HFFc6 (cell line): ENCODE results near the gene RBMS3. TPM values are rescaled to one million over a fixed set of nuclear protein-coding genes. Genes with fewer than 3 reads are reported as not detected.

ENCODE experiments used
- DNase-seq: peaks from one replicate; pipeline ENCODE4 v3.0.0-alpha.2; 2018
- H3K27ac Mint-ChIP-seq: 2 replicates; pipeline ENCODE4 v1.8.0; 2020; ENCODE audit warnings: mild to moderate bottlenecking, mixed read lengths
- H3K27me3 Mint-ChIP-seq: 2 replicates; pipeline ENCODE4 v1.8.0; 2021; ENCODE audit warnings: mild to moderate bottlenecking, moderate library complexity, mixed read lengths; ENCODE audit not compliant: insufficient read depth
- H3K36me3 Mint-ChIP-seq: 2 replicates; pipeline ENCODE4 v1.8.0; 2021; ENCODE audit warnings: low read depth, mixed read lengths
- H3K4me1 Mint-ChIP-seq: 2 replicates; pipeline ENCODE4 v1.8.0; 2020; ENCODE audit warnings: low read depth, mixed read lengths
- H3K4me3 Mint-ChIP-seq: 2 replicates; pipeline ENCODE4 v1.8.0; 2020; ENCODE audit warnings: mild to moderate bottlenecking, moderate library complexity, mixed read lengths
- H3K9me3 Mint-ChIP-seq: 2 replicates; pipeline ENCODE4 v1.8.0; 2020; ENCODE audit warnings: mild to moderate bottlenecking, mixed read lengths
- CTCF ChIP-seq: fragments of 200-600 bp; sonication (generic); IDR thresholded peaks from 2 replicates; pipeline ENCODE4 v1.5.0; 2021; ENCODE audit warnings: antibody characterized with exemption, mild to moderate bottlenecking
- total RNA-seq, 6 experiments: library from RNA; stranded (reverse); fragmentation: NEBNext Ultra II Directional; extraction: Animal tissue kit (Norgen Biotek cat#: 25700); gene quantifications; 2 replicates in 1 of 6; 3 replicates in 5 of 6; pipeline ENCODE4 v1.2.3, GENCODE V29; 2021

Gene RBMS3
- total RNA-seq, 6 experiments from 2014 or later, result 22.8 to 46.9 (median 39.4) TPM

- Mint-ChIP-seq H3K9me3 (no peaks in the 10 kb centered on the region), H3K27me3 (no peaks in the 10 kb centered on the region), H3K36me3 (peaks cover 4% of the 10 kb centered on the region; the same call in 1 of the 2 replicates), H3K4me1 (peaks cover 12% of the 10 kb centered on the region), H3K4me3 (no peak overlapping the region), H3K27ac (no peak overlapping the region; the same call in 1 of the 2 replicates)
- no peak for DNase-seq
- TF ChIP-seq CTCF, result no peak
Measured at GRCh38 chr3:29618395-29619282, 337.8 kb downstream of the RBMS3 start.

GRCh38 chr3:29619676-29620075 lies 338.8 kb downstream of the RBMS3 start:
- Mint-ChIP-seq H3K27me3 (no peaks in the 10 kb centered on the region), H3K4me1 (peaks cover 12% of the 10 kb centered on the region), H3K27ac (no peak overlapping the region), H3K4me3 (no peak overlapping the region), H3K36me3 (no peaks in the 10 kb centered on the region; the same call in 1 of the 2 replicates), H3K9me3 (no peaks in the 10 kb centered on the region)
- no peak for DNase-seq
- TF ChIP-seq CTCF, result no peak

- no peak for DNase-seq
- no peak overlapping the region for H3K27ac Mint-ChIP-seq
- no peak overlapping the region for H3K4me3 Mint-ChIP-seq
- H3K27me3 Mint-ChIP-seq, result no peaks in the 10 kb centered on the region
- no peak for TF ChIP-seq CTCF
- H3K4me1 Mint-ChIP-seq, result peaks cover 29% of the 10 kb centered on the region
- H3K9me3 Mint-ChIP-seq, result no peaks in the 10 kb centered on the region
- H3K36me3 Mint-ChIP-seq, result peaks cover 4% of the 10 kb centered on the region
Measured at GRCh38 chr3:29627136-29628117, 346.6 kb downstream of the RBMS3 start.

GRCh38 chr3:29628795-29629194 lies 347.9 kb downstream of the RBMS3 start:
- peaks cover 29% of the 10 kb centered on the region for H3K4me1 Mint-ChIP-seq

More at GRCh38 chr3:29628795-29629194, 347.9 kb downstream of the RBMS3 start:
- no peak for DNase-seq
- H3K36me3 Mint-ChIP-seq, result peaks cover 4% of the 10 kb centered on the region
- H3K27me3 Mint-ChIP-seq, result no peaks in the 10 kb centered on the region
- no peak overlapping the region for H3K4me3 Mint-ChIP-seq
- H3K9me3 Mint-ChIP-seq, result no peaks in the 10 kb centered on the region
- H3K27ac Mint-ChIP-seq, result no peak overlapping the region
- TF ChIP-seq CTCF, result no peak
